C4-2B (cell line): ENCODE results near the gene PDE9A.

ENCODE experiments used
- ZFX ChIP-seq: fragments of 450-650 bp; IDR thresholded peaks from 2 replicates; pipeline ENCODE4 v1.6.1; 2017
- TF ChIP-seq, protein P1 (sequence below): fragments of 450-650 bp; conservative IDR thresholded peaks from 2 replicates; pipeline ENCODE4 v1.5.1; 2017; ENCODE audit warnings: mild to moderate bottlenecking

DNA sequence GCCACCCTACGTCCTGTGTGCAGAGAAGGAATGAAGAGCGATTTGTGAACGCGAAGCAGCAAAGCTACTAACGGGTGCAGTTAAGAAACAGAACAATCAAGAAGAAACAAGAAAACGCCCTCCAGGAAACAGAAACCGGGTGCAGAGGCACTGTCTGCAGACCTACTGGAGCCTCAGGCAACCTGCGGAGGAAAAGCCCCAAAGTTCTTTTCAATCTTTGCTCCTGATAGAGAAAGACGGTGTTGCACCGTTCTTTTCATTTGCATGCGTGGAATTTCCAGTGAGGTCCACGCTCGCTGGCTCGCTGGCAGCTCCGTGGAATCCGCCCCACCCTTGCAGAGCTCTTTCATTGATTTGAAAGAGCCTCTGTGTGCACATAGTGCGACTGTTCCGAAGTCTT, 37.0 kb upstream of the PDE9A start:
- no peak for TF ChIP-seq ZFX
- TF ChIP-seq, protein P1, sequence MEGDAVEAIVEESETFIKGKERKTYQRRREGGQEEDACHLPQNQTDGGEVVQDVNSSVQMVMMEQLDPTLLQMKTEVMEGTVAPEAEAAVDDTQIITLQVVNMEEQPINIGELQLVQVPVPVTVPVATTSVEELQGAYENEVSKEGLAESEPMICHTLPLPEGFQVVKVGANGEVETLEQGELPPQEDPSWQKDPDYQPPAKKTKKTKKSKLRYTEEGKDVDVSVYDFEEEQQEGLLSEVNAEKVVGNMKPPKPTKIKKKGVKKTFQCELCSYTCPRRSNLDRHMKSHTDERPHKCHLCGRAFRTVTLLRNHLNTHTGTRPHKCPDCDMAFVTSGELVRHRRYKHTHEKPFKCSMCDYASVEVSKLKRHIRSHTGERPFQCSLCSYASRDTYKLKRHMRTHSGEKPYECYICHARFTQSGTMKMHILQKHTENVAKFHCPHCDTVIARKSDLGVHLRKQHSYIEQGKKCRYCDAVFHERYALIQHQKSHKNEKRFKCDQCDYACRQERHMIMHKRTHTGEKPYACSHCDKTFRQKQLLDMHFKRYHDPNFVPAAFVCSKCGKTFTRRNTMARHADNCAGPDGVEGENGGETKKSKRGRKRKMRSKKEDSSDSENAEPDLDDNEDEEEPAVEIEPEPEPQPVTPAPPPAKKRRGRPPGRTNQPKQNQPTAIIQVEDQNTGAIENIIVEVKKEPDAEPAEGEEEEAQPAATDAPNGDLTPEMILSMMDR, result no peak
